ENCODE measurements around the gene USF2. TPM values are rescaled to one million over a fixed set of nuclear protein-coding genes. Genes with fewer than 3 reads are reported as not detected.

USF2 gene
- total RNA-seq, 1 donor: 50.1 TPM

DNA sequence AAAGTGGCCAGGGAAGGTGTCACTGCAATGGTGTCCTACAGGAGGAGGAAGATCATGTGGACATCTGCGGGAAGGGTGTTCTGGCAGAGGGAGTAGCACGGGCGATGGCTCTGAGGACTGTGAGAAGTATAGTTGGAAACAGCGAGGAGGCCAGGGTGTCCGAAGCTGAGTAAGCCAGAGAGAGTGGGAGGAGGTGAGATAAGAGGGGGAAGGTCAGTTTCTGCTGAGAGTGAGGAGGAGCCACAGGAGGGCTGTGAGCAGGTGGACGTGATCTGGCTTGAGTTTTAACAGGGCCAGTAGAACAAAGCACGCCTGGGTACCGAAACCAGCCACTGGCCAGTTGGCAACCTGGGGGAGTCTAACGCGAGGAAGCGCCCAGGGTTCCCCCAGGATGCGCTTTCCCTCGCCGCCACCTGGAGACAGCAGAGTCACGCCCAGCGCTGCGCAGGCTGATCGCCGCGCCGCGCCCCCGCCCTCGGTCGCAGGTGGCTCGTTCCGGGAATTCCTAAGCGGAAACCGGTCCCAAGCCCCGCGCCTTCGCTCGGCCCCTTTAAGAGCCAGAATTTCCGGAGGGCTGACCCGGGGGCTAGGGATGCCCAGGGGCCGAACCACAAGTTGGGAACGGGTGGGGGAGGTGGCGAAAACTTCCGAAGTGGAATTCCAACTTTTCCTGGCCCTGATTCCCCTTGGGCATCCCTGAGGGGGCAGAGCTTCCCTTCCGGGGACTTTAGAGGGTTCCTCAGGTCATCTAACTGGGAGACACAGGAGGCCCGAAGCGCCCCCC, 21.0 kb upstream of the USF2 start:
- no peak overlapping the region for H3K4me3 ChIP-seq (ENCODE audit: low read depth, low read length)
- TF ChIP-seq, protein P1, sequence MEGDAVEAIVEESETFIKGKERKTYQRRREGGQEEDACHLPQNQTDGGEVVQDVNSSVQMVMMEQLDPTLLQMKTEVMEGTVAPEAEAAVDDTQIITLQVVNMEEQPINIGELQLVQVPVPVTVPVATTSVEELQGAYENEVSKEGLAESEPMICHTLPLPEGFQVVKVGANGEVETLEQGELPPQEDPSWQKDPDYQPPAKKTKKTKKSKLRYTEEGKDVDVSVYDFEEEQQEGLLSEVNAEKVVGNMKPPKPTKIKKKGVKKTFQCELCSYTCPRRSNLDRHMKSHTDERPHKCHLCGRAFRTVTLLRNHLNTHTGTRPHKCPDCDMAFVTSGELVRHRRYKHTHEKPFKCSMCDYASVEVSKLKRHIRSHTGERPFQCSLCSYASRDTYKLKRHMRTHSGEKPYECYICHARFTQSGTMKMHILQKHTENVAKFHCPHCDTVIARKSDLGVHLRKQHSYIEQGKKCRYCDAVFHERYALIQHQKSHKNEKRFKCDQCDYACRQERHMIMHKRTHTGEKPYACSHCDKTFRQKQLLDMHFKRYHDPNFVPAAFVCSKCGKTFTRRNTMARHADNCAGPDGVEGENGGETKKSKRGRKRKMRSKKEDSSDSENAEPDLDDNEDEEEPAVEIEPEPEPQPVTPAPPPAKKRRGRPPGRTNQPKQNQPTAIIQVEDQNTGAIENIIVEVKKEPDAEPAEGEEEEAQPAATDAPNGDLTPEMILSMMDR (IDR thresholded peaks at IDR 0.05; ENCODE audit: insufficient read depth, low read depth, low read length): peak; percentile 7
- no peak for DNase-seq (ENCODE audit: low read depth)

DNA sequence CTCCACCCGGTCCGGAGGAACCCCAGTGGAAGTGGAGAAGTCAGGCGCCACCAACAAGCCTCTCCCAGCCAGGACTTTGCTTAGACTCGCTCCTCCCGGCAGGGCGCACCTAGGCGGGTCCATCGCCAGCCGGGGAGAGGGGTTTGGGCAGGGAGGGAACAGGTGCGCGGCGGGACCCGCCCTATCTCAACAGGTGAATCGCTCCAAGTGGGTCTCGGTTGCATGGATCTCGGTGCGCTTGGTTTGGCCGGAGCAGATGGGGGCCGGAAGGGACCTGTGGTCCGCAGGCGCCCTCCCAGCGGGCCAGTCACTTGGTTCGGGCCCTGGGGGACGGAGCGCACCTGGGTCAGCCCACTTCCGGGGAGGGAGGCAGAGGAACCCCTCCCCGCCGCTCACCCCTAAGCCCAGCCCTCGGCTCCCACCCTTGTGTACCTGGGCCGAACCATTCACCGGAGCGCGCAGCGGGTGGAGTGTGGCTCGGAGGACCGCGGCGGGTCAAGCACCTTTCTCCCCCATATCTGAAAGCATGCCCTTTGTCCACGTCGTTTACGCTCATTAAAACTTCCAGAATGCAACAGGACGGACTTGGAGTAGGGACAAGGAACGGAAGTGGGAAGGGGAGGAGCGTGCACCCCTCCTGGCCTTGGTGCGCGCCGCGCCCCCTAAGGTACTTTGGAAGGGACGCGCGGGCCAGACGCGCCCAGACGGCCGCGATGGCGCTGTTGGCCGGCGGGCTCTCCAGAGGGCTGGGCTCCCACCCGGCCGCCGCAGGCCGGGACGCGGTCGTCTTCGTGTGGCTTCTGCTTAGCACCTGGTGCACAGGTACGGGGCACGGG, 20.2 kb upstream of the USF2 start, which contains the start of gene LSR:
LSR (plus strand) TSS at position 693 of the 836 bp plus-strand sequence; CDS start at position 714, 21 bp downstream.
- H3K4me3 ChIP-seq (ENCODE audit: low read depth, low read length): no peak within 1 kb of the TSS
- TF ChIP-seq, protein P1 (IDR thresholded peaks at IDR 0.05; ENCODE audit: insufficient read depth, low read depth, low read length): no peak
- DNase-seq (ENCODE audit: low read depth): no peak

DNA sequence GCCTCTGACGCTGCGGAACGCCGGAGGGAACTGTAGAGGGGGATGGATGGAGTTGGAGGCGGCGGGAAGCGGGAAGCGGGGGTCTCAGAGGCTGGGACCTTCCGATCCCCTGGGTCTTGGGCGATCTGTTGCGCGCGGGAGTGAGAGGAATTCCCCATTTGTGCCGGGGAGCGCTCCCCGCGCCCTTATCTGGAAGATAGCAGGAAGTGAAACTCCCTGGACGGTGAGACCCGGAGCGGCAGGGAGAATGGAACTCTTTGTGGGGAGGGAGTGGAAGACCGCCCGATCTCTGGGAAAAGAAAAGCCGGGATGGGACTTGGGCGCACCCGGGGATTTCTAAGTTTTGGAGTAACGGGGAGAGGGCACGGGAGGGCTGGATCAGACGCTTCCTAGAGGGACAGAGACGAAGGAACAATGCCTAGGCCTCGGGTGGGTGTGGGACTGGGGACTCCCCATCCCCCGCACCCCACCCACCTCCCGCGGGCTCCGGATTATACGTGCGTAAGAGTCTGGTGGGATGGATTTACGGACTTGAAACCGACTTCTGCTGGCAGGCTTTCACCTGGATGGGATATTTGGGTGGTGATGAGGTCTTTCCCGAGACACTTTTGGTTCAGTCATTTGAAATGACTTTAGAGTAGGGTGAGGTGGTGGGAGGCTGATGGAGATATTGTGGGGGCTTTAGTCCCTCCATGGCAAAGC, 19.5 kb upstream of the USF2 start:
- no peak for DNase-seq (ENCODE audit: low read depth)
- TF ChIP-seq, protein P1 (IDR thresholded peaks at IDR 0.05; ENCODE audit: insufficient read depth, low read depth, low read length): no peak
- no peak overlapping the region for H3K4me3 ChIP-seq (ENCODE audit: low read depth, low read length)

DNA sequence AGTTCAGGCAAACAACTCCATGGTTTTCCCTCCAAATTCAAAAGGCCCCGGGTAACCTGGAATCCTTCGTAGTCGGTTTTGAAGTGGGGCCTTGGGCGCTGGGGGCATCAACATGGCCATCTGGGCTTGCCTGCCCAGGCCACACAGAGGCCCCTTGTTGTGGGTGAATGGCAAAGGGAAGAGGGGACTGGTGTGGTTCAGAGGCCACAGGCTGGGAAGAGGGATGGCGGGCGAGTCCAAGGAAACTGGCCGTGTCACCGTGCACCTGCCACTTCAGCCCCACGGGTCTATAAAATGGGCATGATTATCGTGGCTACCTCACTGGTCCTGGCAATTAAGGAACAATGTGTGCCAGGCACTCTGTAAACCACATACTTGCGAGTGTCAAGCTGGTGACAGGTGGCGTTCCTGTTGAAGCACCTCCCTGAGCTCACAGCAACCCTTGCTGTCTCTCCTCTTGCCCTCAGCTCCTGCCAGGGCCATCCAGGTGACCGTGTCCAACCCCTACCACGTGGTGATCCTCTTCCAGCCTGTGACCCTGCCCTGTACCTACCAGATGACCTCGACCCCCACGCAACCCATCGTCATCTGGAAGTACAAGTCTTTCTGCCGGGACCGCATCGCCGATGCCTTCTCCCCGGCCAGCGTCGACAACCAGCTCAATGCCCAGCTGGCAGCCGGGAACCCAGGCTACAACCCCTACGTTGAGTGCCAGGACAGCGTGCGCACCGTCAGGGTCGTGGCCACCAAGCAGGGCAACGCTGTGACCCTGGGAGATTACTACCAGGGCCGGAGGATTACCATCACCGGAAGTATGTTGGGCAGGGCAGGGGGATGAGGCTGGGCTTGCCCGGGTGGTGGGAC, 18.7 kb upstream of the USF2 start:
- TF ChIP-seq, protein P1 (IDR thresholded peaks at IDR 0.05; ENCODE audit: insufficient read depth, low read depth, low read length): no peak
- no peak overlapping the region for H3K4me3 ChIP-seq (ENCODE audit: low read depth, low read length)
- no peak for DNase-seq (ENCODE audit: low read depth)

DNA sequence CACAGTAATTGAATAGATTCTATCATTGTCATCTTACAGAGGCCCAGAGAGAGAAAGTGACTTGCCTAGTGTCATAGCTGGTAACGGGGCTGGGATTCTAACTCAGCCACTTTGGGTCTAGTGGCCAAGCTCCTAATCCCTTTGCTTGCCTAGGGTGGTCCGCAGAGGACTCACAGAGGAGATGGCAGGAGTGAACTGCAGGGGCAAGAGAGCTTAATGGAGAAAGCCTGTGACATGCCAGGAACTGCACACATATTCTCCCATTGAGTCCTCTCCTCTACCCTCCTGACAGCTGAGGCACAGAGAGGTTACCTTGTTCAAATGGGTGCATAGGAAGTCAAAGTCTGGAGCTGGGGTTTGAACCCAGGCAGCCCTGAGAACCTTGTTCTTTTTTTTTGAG, 17.3 kb upstream of the USF2 start:
- TF ChIP-seq, protein P1 (IDR thresholded peaks at IDR 0.05; ENCODE audit: insufficient read depth, low read depth, low read length): no peak
- no peak overlapping the region for H3K4me3 ChIP-seq (ENCODE audit: low read depth, low read length)
- DNase-seq (ENCODE audit: low read depth): no peak

Measured in fibroblast of villous mesenchyme (primary cell).